HG02642 (cell line): Measurements from ENCODE around the gene DHRS1.
"Not testable (repeated sequence)": the region's sequence is repeated elsewhere in the genome, so short reads cannot be mapped to it uniquely, and the experiment has no call there.

Source experiments
- ATAC-seq: cut with Tn5 transposase; IDR thresholded peaks from one replicate; pipeline ENCODE4 v1.9.1; 2021; ENCODE audit warnings: mild to moderate bottlenecking; ENCODE audit not compliant: unreplicated experiment, poor library complexity

DHRS1 gene

DNA sequence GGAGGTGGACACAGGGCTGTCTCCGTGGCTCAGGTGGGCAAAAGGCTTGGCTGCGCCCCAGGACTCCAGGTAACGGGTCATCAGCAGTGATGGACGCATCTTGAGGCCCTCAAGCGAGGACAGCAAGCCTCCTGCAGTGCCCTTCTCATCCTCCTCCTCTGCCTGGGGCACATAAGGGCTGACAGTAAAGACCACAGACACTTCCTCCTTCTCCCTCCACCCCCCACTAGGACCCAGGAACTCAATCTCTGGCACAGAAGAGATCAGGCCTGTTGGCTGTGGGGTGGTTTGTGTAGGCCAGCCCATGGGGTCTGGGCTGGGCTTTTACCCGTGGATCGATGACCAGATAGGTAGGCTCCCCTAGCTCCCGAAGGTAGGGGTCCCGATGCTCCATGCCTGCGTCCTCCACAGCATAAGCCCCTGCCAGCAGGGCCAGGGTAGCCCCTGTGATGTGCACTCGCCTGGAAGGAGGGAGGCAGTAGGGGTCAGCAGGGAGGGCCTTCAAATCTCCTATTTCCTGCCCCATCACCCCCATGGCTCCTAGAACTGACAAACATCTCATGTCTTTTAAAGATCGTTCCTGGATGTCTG, 29.6 kb upstream of the DHRS1 start:
- no peak for ATAC-seq

DNA sequence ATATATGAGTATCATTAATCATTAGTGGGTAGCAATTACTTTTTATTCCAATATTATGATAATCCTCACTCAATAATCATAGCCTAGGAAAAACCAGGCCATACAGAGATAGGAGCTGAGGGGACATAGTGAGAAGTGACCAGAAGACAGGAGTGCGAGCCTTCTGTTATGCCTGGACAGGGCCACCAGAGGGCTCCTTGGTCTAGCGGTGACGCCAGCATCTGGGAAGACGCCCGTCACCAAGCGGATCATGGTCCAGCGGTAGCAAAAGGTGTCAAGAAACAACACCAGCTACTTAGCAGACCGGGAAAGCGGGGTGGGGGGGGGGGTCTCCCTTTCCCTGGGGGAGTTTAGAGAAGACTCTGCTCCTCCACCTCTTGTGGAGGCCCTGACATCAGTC, 28.3 kb upstream of the DHRS1 start:
- not testable (repeated sequence) for ATAC-seq

DNA sequence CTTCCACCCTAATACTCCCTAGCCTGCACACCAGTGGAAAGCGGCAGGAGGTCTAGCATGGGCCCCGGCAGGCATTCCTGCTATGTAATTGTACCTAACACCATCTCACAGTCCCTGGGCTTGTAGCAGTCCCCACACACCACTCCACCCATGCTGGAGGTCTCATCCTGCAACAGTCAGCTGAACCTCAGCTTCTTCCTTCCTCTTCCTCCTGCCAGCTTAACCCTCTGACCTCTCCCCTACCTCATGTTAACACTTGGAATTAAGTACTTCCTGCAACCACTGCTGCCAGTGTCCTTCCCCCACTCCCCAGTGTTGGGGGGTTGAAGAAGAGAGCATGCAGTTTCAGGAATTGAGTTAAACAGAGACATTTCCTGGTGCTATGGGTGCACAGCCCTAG, 27.7 kb upstream of the DHRS1 start:
- no peak for ATAC-seq

DNA sequence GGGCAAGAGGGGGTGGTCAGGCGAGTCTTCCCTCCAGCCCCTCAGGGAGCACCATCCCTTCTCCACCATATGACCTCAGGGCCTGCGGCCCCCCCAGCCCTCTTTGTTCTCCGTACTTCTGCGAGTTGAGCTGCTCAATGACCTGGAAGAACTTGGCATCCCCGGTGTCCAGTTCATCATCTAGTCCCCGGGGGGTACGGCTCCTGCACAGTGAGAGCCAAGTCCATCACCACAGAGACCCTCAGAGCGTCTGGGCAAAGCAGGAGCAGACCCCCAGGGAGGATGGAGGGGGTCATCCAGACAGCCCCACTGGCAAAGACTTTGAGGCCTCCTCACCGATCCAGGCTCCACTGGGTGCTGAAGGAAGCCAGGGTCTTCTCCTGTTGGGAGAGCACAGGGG, 26.4 kb upstream of the DHRS1 start:
- no peak for ATAC-seq

DNA sequence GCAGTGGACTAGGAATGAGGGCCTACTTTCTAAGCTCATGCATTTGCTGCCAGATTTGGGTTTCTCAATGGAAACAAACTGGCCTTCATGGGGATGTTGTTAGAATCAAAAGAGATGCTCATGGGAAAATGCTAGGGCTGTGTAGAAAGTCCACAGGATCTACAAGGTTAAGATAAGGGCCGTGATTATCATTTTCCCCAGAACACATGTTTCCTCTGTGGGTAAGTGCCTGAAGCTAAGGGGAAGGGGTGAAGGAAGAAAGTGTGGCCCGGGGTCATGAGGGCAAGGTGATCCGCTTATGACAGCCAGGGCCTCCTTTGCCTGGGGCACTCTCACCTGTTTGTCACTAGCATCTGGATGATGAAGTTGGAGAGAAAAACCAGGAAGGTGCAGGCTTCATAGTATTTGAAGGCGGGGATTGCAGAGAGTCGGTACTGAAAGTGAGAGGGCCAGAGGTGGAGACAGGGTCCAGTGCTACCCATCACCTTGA, 25.5 kb upstream of the DHRS1 start:
- no peak for ATAC-seq

DNA sequence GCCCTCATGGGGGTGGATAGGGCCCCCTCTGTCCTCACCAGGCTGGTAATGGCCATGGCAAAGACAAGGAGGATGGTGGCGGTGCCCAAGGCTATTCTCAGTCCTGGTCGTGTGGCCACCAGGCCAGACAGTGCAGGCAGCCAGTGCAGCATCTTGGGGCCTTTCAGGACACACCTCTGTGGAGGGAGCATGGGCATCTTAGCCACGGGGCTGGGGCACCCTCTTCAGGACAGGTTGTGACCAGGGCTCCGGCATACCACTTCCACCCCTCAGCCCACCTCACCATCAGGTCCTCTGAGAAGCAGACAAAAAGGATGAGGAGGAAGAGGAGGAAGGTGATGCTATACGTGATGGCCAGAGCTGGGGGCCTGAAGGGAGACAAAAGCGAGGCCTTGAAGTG, 24.4 kb upstream of the DHRS1 start:
- no peak for ATAC-seq

DNA sequence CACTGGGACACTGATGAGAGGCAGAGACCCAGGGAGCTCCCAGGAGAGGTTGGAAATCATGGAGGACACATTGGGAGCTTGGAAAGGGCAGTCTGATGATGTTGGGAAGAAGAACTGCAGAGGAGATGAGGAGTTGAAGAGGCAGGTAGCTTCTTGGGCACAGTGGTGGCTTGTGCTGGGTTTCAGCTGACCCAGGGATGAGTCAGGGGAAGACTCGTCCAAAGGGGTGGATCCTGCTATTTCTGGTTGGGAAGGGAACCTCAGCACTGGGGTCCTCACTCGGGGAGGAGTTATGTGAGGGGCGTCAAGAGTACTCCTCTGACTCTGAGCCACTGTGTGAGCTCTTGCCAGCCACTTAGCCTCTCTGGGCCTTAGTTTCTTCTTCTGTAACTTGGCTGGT, 23.8 kb upstream of the DHRS1 start:
- no peak for ATAC-seq

DNA sequence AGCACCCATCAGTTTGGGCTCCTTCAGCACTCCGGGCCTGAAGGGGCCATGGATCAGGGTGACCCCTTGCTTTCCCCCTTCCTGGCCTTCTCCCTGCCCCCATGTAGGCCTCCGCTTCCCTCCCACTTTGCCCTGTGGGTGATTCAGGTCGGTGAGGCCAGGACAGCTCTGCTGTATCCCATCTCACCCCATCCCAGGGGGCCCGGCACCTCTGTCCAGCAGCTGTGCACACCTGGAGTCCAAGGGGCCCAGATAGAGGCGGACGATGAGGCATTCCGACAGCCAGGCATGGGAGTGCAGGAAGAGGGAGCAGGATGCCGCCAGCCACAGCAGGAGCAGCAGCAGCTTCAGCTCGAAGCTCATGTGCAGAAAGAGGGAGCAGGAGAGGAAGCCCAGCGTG, 23.1 kb upstream of the DHRS1 start:
- no peak for ATAC-seq

DNA sequence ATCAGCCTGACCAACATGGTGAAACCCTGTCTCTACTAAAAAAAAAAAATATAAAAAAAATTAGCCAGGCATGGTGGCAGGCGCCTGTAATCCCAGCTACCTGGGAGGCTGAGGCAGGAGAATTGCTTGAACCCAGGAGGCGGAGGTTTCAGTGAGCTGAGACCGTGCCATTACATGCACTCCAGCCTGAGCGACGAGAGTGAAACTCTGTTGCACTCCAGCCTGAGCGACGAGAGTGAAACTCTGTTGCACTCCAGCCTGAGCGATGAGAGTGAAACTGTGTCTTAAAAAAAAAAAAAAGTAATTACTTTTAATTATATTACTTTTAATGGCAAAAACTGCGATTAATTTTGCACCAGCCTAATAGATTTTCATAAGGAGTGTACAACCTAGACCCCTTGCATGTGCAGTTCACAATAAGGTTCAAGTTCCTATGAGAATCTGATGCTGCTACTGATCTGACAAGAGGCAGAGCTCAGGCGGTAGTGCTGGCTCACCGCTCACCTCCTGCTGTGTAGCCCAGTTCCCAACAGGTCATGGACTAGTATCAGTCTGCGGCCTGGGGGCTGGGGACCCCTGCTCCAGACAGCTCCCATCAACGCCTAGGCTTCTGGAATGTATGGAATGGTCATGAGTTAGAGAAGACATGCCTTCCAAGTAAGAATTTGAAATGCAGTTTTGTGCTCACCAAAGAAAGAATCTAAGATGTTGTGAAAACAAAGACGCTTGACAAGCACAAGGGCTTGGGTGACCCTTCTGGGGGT, 21.8 kb upstream of the DHRS1 start:
- ATAC-seq: no peak

DNA sequence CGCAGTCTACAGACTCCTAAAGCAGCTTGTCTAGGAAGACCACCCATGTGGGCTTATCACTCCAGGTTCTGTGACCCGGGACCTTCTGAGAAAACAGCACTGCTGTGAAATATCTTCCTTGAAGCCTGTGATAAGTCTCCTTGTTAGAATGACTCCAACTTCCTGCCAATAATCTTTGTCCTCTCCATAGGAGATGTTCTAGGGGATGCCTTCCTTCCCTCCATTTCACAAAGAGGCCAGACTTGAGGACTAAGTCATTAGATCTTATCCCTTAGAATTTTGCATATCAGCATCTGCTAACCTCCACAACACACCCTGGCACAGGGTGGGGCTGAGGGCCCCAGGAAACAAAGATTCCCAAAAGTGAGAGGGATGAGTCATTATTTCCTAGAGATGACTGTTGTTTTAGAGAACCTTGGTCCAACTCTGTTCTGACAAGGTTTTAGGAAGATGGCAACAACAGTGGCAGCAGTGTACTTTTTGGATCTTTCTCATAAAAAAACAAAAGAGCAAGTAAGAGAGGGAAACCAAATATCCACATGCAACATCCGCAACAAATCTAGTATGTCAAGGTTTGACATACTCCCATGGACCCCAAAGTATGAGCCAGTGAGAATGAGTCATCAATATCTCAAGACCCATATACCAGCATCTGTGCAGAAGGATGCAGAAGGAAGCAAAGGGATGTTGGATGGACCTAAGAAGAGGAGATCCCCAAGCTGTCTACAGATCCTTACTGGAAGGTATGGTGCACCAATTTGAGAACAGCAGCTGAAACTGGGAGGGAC, 17.8 kb upstream of the DHRS1 start:
- no peak for ATAC-seq

DNA sequence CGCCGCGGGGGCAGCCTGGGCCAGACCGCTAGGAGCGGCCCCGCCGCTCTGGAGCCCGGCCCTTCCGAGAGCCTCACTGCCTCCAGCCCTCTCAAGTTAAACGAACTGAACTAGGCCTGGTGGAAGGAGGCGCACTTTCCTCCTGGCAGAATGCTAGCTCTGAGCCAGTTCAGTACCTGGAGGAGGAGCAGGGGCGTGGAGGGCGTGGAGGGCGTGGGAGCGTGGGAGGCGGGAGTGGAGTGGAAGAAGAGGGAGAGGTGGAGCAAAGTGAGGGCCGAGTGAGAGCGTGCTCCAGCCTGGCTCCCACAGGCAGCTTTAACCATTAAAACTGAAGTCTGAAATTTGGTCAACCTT, 17.0 kb upstream of the DHRS1 start:
- no peak for ATAC-seq

DNA sequence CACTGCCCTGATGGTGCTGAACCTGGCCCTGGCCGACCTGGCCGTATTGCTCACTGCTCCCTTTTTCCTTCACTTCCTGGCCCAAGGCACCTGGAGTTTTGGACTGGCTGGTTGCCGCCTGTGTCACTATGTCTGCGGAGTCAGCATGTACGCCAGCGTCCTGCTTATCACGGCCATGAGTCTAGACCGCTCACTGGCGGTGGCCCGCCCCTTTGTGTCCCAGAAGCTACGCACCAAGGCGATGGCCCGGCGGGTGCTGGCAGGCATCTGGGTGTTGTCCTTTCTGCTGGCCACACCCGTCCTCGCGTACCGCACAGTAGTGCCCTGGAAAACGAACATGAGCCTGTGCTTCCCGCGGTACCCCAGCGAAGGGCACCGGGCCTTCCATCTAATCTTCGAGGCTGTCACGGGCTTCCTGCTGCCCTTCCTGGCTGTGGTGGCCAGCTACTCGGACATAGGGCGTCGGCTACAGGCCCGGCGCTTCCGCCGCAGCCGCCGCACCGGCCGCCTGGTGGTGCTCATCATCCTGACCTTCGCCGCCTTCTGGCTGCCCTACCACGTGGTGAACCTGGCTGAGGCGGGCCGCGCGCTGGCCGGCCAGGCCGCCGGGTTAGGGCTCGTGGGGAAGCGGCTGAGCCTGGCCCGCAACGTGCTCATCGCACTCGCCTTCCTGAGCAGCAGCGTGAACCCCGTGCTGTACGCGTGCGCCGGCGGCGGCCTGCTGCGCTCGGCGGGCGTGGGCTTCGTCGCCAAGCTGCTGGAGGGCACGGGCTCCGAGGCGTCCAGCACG, 16.4 kb upstream of the DHRS1 start:
- ATAC-seq: no peak

DNA sequence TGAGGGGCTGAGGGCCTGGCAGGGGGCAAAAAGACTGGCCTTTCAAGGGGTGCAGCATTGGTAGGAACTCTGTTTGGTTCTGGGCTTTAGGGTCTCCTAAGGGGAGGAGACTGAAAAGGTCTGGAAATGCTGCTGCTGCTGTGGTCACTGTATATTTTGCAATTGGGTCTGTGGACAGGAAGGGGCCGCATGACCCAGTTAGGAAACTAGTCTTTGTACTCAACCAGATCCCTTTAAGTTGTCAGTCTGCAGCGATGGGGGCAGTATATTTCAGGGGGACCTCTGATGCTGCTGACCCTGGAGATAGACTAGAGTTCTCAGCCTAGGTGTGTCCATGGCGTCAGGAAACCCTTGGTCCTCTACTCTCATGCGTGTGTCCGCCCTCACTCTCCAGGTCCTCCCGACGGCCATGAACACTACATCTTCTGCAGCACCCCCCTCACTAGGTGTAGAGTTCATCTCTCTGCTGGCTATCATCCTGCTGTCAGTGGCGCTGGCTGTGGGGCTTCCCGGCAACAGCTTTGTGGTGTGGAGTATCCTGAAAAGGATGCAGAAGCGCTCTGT, 15.7 kb upstream of the DHRS1 start:
- no peak for ATAC-seq

DNA sequence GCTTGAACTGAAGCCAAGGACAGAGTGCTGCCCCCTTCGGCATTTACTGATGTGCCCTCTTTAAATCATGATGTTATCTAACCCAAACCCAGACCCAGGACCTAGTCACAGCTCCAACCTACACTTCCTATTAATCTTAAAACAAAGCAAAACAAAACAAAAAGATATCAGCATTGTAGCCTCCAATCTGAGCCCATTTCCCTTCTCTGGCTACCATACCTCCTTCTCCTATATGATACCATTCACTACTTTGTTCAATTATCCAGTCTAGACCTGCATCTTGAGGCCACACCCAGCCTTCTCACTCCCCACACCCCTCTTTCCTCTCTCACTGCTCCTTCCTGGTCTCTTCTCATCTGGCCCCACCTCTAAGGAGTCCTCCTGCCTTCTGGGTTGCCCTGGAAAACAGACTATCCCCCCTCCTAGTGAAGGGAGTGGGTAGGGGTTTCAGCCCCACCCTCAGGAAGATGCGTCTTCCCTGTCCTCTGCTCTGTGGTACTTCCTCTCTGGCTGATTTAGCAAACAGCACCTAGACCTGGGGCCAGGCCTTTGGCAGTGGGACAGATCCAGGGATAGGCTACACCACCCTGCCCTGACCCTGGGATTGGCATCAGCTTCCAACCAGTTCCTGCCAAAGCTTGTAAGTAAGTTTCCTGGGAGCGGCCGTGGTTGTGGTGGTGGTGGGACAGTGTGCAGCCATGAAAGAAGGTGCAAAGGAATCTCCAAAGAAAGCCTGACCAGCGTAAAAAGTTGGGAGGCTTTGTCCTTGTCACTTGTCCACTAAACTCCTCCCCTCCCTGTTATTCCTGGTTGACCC, 15.0 kb upstream of the DHRS1 start:
- no peak for ATAC-seq

DNA sequence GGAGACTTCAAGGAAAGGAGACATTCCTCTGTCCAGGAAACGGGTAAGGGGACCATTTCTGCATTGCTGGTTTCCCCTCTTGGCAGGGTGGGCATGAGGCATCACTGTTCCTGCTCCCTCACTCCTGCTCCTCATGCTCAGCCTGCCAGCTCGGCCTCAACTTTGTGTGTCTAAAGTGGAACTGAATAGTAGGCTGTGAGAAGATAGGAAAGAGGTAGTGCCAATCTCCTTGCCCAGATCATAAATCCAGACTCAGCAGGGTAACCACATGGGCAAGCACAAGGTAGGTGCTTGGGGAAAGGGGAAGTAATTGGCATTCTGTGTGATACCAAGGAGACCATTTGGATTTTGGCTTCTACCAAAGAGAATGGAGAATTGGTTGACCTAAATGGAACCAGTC, 14.3 kb upstream of the DHRS1 start:
- no peak for ATAC-seq

DNA sequence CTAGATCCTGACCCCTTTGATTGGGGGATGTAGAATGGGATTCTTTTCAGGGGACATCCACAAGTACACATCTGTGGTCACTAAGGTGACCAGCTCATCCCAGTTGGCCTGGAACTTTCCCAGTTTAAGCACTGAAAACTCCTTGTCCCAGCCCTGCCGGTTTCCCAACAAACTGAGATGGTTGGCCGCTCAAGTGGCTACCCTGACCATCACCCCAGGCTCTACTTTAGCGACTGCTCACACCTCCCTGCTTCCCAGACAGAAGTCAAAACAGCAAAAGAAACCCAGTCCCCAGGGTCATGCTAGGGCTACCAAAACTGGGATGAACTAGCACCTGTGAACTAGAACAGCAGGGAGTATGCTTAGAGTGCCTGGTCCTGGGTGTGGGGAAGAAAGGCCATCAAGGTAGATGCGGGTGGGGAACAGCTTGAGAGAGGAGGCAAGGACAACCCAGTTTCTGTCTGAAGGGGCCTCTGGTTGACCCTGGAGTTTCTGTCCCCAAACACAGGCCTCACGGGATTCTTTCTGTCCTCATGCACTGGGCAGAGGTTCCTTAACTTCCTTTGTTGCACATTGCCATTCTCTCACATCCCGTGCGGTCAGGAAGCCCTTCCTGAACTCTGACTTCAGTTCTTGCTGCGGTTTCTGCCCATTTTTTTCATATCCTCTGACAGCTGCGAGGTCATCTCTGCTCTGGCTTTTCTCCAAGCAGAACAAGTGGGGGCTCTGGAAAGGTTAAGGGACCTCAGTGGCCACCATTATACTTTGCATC, 13.3 kb upstream of the DHRS1 start:
- no peak for ATAC-seq

DNA sequence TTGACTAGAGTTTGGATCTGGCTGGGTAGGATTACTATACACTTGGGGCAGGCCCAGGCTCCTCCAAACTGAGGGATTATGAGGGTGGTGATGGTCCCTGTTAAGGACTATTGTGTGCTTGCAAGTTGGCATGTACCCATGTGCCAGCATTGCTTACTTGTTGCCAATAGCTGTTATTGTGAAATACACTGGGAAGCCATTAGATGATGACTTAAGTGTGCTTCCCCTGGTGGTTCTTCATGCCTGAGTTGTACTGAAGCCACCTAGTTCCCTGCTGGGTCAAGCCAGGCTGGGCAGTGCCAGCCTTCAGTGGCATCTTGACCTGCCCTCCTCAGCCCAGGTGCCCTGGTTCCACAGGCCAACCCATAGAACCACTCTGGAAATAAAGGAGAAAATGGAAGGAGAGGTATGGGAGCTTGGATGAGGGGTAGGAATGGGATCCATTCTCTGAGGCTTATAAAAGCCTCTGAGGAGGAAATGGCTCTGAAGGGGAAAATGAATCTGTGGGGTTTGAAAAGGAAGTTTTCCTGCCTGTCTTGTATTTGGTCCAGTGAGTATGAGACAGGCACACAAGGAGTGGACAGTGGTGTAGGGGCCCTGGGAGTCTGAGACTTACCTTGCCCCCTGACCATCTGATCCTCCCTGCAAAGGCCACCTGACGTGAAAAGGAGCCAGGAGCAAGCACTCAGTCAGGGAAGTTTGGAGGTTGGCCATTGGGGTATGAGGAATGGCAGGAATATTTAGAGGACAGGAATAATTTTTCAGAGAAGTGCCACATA, 12.4 kb upstream of the DHRS1 start:
- ATAC-seq: no peak
